K562 (cell line): Measurements from ENCODE around the gene TMEM107. TPM values are rescaled to one million over a fixed set of nuclear protein-coding genes. Genes with fewer than 3 reads are reported as not detected.

ENCODE experiments used
- GATA2 ChIP-seq: sonication (generic); formaldehyde crosslinking; IDR thresholded peaks from 2 replicates; pipeline ENCODE4 v1.4.0; 2020; ENCODE audit warnings: mild to moderate bottlenecking, missing genetic modification reagents
- MEIS2 ChIP-seq: fragments of 450-650 bp; IDR thresholded peaks from 2 replicates; pipeline ENCODE4 v1.6.1; 2014; ENCODE audit warnings: mild to moderate bottlenecking; ENCODE audit not compliant: partially characterized antibody
- SIN3A ChIP-seq, 2 experiments: fragments of 150-350 bp in 1 of 2; IDR thresholded peaks; 2 replicates each; pipeline ENCODE4 v1.6.1; 2011 to 2016; ENCODE audit warnings: borderline replicate concordance in 2 of 2, low read depth in 2 of 2, low read length in 2 of 2, mild to moderate bottlenecking in 2 of 2, moderate library complexity in 2 of 2; ENCODE audit not compliant: control insufficient read depth in 1 of 2
- SRSF9 ChIP-seq: fragments of 200-400 bp; formaldehyde crosslinking; IDR thresholded peaks from 2 replicates; pipeline ENCODE4 v1.6.1; 2017; ENCODE audit warnings: low read depth, low read length, borderline replicate concordance
- TCF7L2 ChIP-seq: fragments of 150-350 bp; IDR thresholded peaks from 2 replicates; pipeline ENCODE4 v1.6.1; 2016; ENCODE audit warnings: low read depth, mild to moderate bottlenecking, low read length, moderate library complexity
- TGIF2 ChIP-seq: sonication (generic); formaldehyde crosslinking; IDR thresholded peaks from 2 replicates; pipeline ENCODE4 v1.8.1; 2022; ENCODE audit warnings: mild to moderate bottlenecking, missing genetic modification reagents, moderate library complexity
- U2AF1 ChIP-seq: fragments of 200-400 bp; formaldehyde crosslinking; optimal IDR thresholded peaks from 2 replicates; pipeline ENCODE3; 2017; ENCODE audit warnings: mild to moderate bottlenecking, low read depth, low read length, moderate library complexity
- ZC3H8 ChIP-seq: fragments of 450-650 bp; IDR thresholded peaks from 2 replicates; pipeline ENCODE4 v1.6.1; 2017
- ZNF146 ChIP-seq: IDR thresholded peaks from one replicate; pipeline ENCODE4 v1.6.1; 2018; ENCODE audit warnings: missing compliant biosample characterization; ENCODE audit not compliant: unreplicated experiment
- ZNF551 ChIP-seq: fragments of 250-450 bp; sonication (Bioruptor Pico); IDR thresholded peaks from 2 replicates; pipeline ENCODE4 v1.5.0; 2021; ENCODE audit warnings: mild to moderate bottlenecking, moderate library complexity
- polyA plus RNA-seq, 8 experiments: library from polyadenylated mRNA; depleted of rRNA in 4 of 8; stranded (reverse) in 5 of 8; unstranded in 3 of 8; fragments of >200 nt; fragmentation: Nextera tagmentation in 2 of 8; fragmentation: Illumina TruSeq in 1 of 8; extraction: Ambion mirVana in 2 of 8; extraction: Trizol in 1 of 8; gene quantifications; 2 replicates each; pipeline versions ENCODE4 v1.2.1 to v1.2.3, GENCODE V29; 2011 to 2014; ENCODE audit warnings: inconsistent platforms in 1 of 8, missing spikeins in 1 of 8
- total RNA-seq, 7 experiments: library from RNA; depleted of rRNA in 6 of 7; stranded (reverse); fragments of >200 nt in 6 of 7; fragmentation: Illumina TruSeq in 2 of 7; extraction: Trizol in 2 of 7; gene quantifications; 2 replicates each; pipeline versions ENCODE4 v1.2.1 to v1.2.3, GENCODE V29; 2011 to 2021; ENCODE audit warnings: low replicate concordance in 1 of 7
- TF ChIP-seq, protein P1 (sequence below): fragments of 250-450 bp; sonication (Bioruptor Pico); IDR thresholded peaks from 2 replicates; pipeline ENCODE4 v1.4.0; 2020
- TF ChIP-seq, protein P2 (sequence below): fragments of 450-650 bp; IDR thresholded peaks from 2 replicates; pipeline ENCODE4 v1.7.0; 2016; ENCODE audit warnings: borderline replicate concordance
- TF ChIP-seq, protein P3 (sequence below): fragments of 450-650 bp; IDR thresholded peaks from 2 replicates; pipeline ENCODE4 v1.6.1; 2016; ENCODE audit warnings: missing biosample characterization, missing genetic modification characterization
- TF ChIP-seq, protein P4 (sequence below): fragments of 250-450 bp; sonication (Bioruptor Pico); IDR thresholded peaks from 2 replicates; pipeline ENCODE4 v1.5.1; 2021; ENCODE audit warnings: mild to moderate bottlenecking

The TMEM107 gene
- total and polyA plus RNA-seq, 9 of the 15 experiments (the other 6 are each of a cell fraction or from before 2014, with no cell fraction given) = 7.1 to 26.2 (median 16.9) TPM

- TF ChIP-seq SIN3A (IDR thresholded peaks at IDR 0.05; ENCODE audit: borderline replicate concordance in 2 of 2, control insufficient read depth in 1 of 2, low read depth in 2 of 2, low read length in 2 of 2) = peak; percentile 29 to 53; a peak in 2 of 4 replicates
- TF ChIP-seq, protein P1, sequence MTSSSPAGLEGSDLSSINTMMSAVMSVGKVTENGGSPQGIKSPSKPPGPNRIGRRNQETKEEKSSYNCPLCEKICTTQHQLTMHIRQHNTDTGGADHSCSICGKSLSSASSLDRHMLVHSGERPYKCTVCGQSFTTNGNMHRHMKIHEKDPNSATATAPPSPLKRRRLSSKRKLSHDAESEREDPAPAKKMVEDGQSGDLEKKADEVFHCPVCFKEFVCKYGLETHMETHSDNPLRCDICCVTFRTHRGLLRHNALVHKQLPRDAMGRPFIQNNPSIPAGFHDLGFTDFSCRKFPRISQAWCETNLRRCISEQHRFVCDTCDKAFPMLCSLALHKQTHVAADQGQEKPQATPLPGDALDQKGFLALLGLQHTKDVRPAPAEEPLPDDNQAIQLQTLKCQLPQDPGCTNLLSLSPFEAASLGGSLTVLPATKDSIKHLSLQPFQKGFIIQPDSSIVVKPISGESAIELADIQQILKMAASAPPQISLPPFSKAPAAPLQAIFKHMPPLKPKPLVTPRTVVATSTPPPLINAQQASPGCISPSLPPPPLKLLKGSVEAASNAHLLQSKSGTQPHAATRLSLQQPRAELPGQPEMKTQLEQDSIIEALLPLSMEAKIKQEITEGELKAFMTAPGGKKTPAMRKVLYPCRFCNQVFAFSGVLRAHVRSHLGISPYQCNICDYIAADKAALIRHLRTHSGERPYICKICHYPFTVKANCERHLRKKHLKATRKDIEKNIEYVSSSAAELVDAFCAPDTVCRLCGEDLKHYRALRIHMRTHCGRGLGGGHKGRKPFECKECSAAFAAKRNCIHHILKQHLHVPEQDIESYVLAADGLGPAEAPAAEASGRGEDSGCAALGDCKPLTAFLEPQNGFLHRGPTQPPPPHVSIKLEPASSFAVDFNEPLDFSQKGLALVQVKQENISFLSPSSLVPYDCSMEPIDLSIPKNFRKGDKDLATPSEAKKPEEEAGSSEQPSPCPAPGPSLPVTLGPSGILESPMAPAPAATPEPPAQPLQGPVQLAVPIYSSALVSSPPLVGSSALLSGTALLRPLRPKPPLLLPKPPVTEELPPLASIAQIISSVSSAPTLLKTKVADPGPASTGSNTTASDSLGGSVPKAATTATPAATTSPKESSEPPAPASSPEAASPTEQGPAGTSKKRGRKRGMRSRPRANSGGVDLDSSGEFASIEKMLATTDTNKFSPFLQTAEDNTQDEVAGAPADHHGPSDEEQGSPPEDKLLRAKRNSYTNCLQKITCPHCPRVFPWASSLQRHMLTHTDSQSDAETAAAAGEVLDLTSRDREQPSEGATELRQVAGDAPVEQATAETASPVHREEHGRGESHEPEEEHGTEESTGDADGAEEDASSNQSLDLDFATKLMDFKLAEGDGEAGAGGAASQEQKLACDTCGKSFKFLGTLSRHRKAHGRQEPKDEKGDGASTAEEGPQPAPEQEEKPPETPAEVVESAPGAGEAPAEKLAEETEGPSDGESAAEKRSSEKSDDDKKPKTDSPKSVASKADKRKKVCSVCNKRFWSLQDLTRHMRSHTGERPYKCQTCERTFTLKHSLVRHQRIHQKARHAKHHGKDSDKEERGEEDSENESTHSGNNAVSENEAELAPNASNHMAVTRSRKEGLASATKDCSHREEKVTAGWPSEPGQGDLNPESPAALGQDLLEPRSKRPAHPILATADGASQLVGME (CRISPR knock-in tag) = no peak
- TF ChIP-seq TCF7L2 = no peak
- TF ChIP-seq ZC3H8 = no peak
- TF ChIP-seq GATA2 (CRISPR knock-in tag) = no peak
- TF ChIP-seq TGIF2 (CRISPR knock-in tag) = no peak
- TF ChIP-seq, protein P2, sequence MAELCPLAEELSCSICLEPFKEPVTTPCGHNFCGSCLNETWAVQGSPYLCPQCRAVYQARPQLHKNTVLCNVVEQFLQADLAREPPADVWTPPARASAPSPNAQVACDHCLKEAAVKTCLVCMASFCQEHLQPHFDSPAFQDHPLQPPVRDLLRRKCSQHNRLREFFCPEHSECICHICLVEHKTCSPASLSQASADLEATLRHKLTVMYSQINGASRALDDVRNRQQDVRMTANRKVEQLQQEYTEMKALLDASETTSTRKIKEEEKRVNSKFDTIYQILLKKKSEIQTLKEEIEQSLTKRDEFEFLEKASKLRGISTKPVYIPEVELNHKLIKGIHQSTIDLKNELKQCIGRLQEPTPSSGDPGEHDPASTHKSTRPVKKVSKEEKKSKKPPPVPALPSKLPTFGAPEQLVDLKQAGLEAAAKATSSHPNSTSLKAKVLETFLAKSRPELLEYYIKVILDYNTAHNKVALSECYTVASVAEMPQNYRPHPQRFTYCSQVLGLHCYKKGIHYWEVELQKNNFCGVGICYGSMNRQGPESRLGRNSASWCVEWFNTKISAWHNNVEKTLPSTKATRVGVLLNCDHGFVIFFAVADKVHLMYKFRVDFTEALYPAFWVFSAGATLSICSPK = no peak
- TF ChIP-seq ZNF551 = no peak
- TF ChIP-seq U2AF1 = no peak
- TF ChIP-seq SRSF9 = no peak
- TF ChIP-seq ZNF146 (CRISPR knock-in tag) = no peak
- TF ChIP-seq, protein P3, sequence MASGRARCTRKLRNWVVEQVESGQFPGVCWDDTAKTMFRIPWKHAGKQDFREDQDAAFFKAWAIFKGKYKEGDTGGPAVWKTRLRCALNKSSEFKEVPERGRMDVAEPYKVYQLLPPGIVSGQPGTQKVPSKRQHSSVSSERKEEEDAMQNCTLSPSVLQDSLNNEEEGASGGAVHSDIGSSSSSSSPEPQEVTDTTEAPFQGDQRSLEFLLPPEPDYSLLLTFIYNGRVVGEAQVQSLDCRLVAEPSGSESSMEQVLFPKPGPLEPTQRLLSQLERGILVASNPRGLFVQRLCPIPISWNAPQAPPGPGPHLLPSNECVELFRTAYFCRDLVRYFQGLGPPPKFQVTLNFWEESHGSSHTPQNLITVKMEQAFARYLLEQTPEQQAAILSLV (tag) = no peak
- no peak for TF ChIP-seq MEIS2
- TF ChIP-seq, protein P4, sequence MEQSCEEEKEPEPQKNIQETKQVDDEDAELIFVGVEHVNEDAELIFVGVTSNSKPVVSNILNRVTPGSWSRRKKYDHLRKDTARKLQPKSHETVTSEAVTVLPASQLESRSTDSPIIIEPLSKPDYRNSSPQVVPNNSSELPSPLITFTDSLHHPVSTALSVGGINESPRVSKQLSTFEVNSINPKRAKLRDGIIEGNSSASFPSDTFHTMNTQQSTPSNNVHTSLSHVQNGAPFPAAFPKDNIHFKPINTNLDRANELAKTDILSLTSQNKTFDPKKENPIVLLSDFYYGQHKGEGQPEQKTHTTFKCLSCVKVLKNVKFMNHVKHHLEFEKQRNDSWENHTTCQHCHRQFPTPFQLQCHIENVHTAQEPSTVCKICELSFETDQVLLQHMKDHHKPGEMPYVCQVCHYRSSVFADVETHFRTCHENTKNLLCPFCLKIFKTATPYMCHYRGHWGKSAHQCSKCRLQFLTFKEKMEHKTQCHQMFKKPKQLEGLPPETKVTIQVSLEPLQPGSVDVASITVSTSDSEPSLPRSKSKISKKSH (CRISPR knock-in tag) = no peak
Observed at GRCh38 chr17:8187517-8188262, 11.5 kb upstream of the TMEM107 start (continued).
